A549 (cell line): ENCODE results near the gene ZNF740. TPM values are rescaled to one million over a fixed set of nuclear protein-coding genes. Genes with fewer than 3 reads are reported as not detected.

Source experiments
- ATAC-seq, 2 experiments: fragments of 200-7000 bp in 1 of 2; fragments of >200 bp in 1 of 2; cut with Nextera tagmentation in 1 of 2; cut with Tn5 transposase in 1 of 2; 3 replicates each; pipeline versions ENCODE4 v1.8.0 to v1.9.1; 2018 to 2020; ENCODE audit warnings: mild to moderate bottlenecking in 1 of 2, moderate library complexity in 1 of 2
- CTCF ChIA-PET: fragments of 300-600 bp; sonication (Branson Sonifier 250); formaldehyde crosslinking; extraction: SDS; loops from one replicate; lab custom pipeline; 2021; ENCODE audit warnings: antibody characterized with exemption, inconsistent platforms; lab: Yijun Ruan, JAX
- POLR2A ChIA-PET: fragments of 350-600 bp; formaldehyde crosslinking; extraction: SDS; loops from one replicate; lab custom pipeline; 2021; ENCODE audit warnings: antibody characterized with exemption, inconsistent platforms; lab: Yijun Ruan, JAX
- DNase-seq, 2 experiments: peaks; one replicate each; pipeline versions ENCODE4 v3.0.0 to v3.0.0-alpha.2; 2011 to 2016; ENCODE audit warnings: low read depth in 1 of 2, low spot score in 1 of 2
- FAIRE-seq: peaks from 2 replicates; lab custom pipeline; 2011; peaks lifted over from hg19 to GRCh38; lab: Jason Lieb, UNC
- H3K27ac ChIP-seq, 2 experiments: fragments of >200 bp; sonication (Bioruptor Twin); formaldehyde crosslinking; 3 replicates each; pipeline ENCODE4 v1.5.1; 2016 to 2017
- H3K4me1 ChIP-seq: fragments of >200 bp; sonication (Bioruptor Twin); formaldehyde crosslinking; 3 replicates; pipeline ENCODE4 v1.6.1; 2016
- H3K4me2 ChIP-seq: fragments of >200 bp; sonication (Bioruptor Twin); formaldehyde crosslinking; 3 replicates; pipeline ENCODE4 v1.6.1; 2016
- H3K4me3 ChIP-seq: fragments of >200 bp; sonication (Bioruptor Twin); formaldehyde crosslinking; 3 replicates; pipeline ENCODE4 v1.5.1; 2016
- H3K9me3 ChIP-seq: fragments of >200 bp; sonication (Bioruptor Twin); formaldehyde crosslinking; 3 replicates; pipeline ENCODE4 v1.6.1; 2016
- BHLHE40 ChIP-seq: IDR thresholded peaks from 2 replicates; pipeline ENCODE4 v1.6.1; 2012; ENCODE audit warnings: low read depth, low read length, inconsistent platforms
- CBX2 ChIP-seq: fragments of 200-600 bp; sonication (generic); IDR thresholded peaks from 2 replicates; pipeline ENCODE4 v1.6.1; 2016; ENCODE audit warnings: low read depth, mild to moderate bottlenecking, borderline replicate concordance
- CBX8 ChIP-seq: fragments of 200-600 bp; sonication (generic); IDR thresholded peaks from 2 replicates; pipeline ENCODE4 v1.6.1; 2016
- CHD2 ChIP-seq: fragments of 150-350 bp; IDR thresholded peaks from 2 replicates; pipeline ENCODE4 v1.6.1; 2014; ENCODE audit warnings: low read length; ENCODE audit not compliant: partially characterized antibody
- CHD4 ChIP-seq: fragments of 200-600 bp; sonication (generic); IDR thresholded peaks from 2 replicates; pipeline ENCODE4 v1.6.1; 2016; ENCODE audit warnings: antibody characterized with exemption, mild to moderate bottlenecking, borderline replicate concordance
- CTCF ChIP-seq: fragments of >200 bp; sonication (Bioruptor Twin); formaldehyde crosslinking; IDR thresholded peaks from 3 replicates; pipeline ENCODE4 v1.5.1; 2016
- EP300 ChIP-seq, 2 experiments: fragments of >200 bp; sonication (Bioruptor Twin); formaldehyde crosslinking; IDR thresholded peaks; 2 replicates in 1 of 2; 3 replicates in 1 of 2; pipeline ENCODE4 v1.6.1; 2016 to 2017
- FOSB ChIP-seq: fragments of 250-450 bp; sonication (Bioruptor Pico); IDR thresholded peaks from 2 replicates; pipeline ENCODE4 v1.5.0; 2020; ENCODE audit warnings: mild to moderate bottlenecking, moderate library complexity
- FOXS1 ChIP-seq: fragments of 250-450 bp; sonication (Bioruptor Pico); IDR thresholded peaks from 2 replicates; pipeline ENCODE4 v1.5.0; 2020; ENCODE audit warnings: mild to moderate bottlenecking, moderate library complexity
- GATA3 ChIP-seq: IDR thresholded peaks from 2 replicates; pipeline ENCODE4 v1.6.1; 2012; ENCODE audit warnings: borderline replicate concordance
- HDAC2 ChIP-seq: fragments of 200-600 bp; sonication (generic); IDR thresholded peaks from 2 replicates; pipeline ENCODE4 v1.6.1; 2016
- HEYL ChIP-seq: fragments of 250-450 bp; sonication (Bioruptor Pico); IDR thresholded peaks from 2 replicates; pipeline ENCODE4 v1.8.0; 2021; ENCODE audit warnings: mild to moderate bottlenecking, moderate library complexity
- HOXA7 ChIP-seq: fragments of 250-450 bp; sonication (Bioruptor Pico); IDR thresholded peaks from 2 replicates; pipeline ENCODE4 v1.5.0; 2020; ENCODE audit warnings: mild to moderate bottlenecking, moderate library complexity
- HOXB13 ChIP-seq: fragments of 250-450 bp; sonication (Bioruptor Pico); IDR thresholded peaks from 2 replicates; pipeline ENCODE4 v1.5.0; 2020; ENCODE audit warnings: low read depth, mild to moderate bottlenecking, moderate library complexity
- JUN ChIP-seq, 2 experiments: fragments of >200 bp; sonication (Bioruptor Twin); formaldehyde crosslinking; IDR thresholded peaks; 2 replicates in 1 of 2; 3 replicates in 1 of 2; pipeline ENCODE4 v1.6.1; 2016 to 2017
- JUNB ChIP-seq: fragments of >200 bp; sonication (Bioruptor Twin); formaldehyde crosslinking; IDR thresholded peaks from 2 replicates; pipeline ENCODE4 v1.6.1; 2016
- KDM5A ChIP-seq: fragments of 200-600 bp; sonication (generic); IDR thresholded peaks from 2 replicates; pipeline ENCODE4 v1.6.1; 2016; ENCODE audit warnings: antibody characterized with exemption, mild to moderate bottlenecking
- MAFK ChIP-seq: fragments of 450-650 bp; IDR thresholded peaks from 2 replicates; pipeline ENCODE4 v1.6.1; 2014; ENCODE audit not compliant: partially characterized antibody
- MYC ChIP-seq: IDR thresholded peaks from 2 replicates; pipeline ENCODE4 v1.6.1; 2012; ENCODE audit warnings: mild to moderate bottlenecking, inconsistent platforms, low read length, improper control_type of control experiment, borderline replicate concordance
- POLR2A ChIP-seq: IDR thresholded peaks from 2 replicates; pipeline ENCODE4 v1.6.1; 2012; ENCODE audit warnings: mild to moderate bottlenecking, low read length
- RAD21 ChIP-seq, 2 experiments: fragments of >200 bp in 1 of 2; sonication (Bioruptor Twin) in 1 of 2; formaldehyde crosslinking in 1 of 2; IDR thresholded peaks in 1 of 2; conservative IDR thresholded peaks in 1 of 2; 2 replicates in 1 of 2; 3 replicates in 1 of 2; pipeline ENCODE4 v1.6.1; 2012 to 2018; ENCODE audit warnings: inconsistent platforms in 1 of 2
- SMC3 ChIP-seq: fragments of >200 bp; sonication (Bioruptor Twin); formaldehyde crosslinking; IDR thresholded peaks from 3 replicates; pipeline ENCODE4 v1.6.1; 2018; ENCODE audit warnings: inconsistent platforms
- SREBF2 ChIP-seq: fragments of 450-650 bp; IDR thresholded peaks from 2 replicates; pipeline ENCODE4 v1.6.1; 2014; ENCODE audit warnings: mild to moderate bottlenecking, moderate library complexity
- TFCP2L1 ChIP-seq: fragments of 250-450 bp; sonication (Bioruptor Pico); IDR thresholded peaks from 2 replicates; pipeline ENCODE4 v1.5.0; 2021; ENCODE audit warnings: mild to moderate bottlenecking
- TP53 ChIP-seq: fragments of 250-450 bp; sonication (Bioruptor Pico); IDR thresholded peaks from 2 replicates; pipeline ENCODE4 v1.5.0; 2021; ENCODE audit warnings: mild to moderate bottlenecking, moderate library complexity
- ZC3H11A ChIP-seq: fragments of 450-650 bp; IDR thresholded peaks from 2 replicates; pipeline ENCODE4 v1.6.1; 2014; ENCODE audit warnings: antibody characterized with exemption, mild to moderate bottlenecking
- ZFP36 ChIP-seq: fragments of 450-650 bp; IDR thresholded peaks from 2 replicates; pipeline ENCODE4 v1.6.1; 2014; ENCODE audit warnings: borderline replicate concordance; ENCODE audit not compliant: partially characterized antibody
- ZNF302 ChIP-seq: fragments of 250-450 bp; sonication (Bioruptor Pico); IDR thresholded peaks from 2 replicates; pipeline ENCODE4 v1.9.0; 2021; ENCODE audit warnings: inconsistent platforms, mild to moderate bottlenecking, moderate library complexity
- WGBS: methylation state at CpG from one replicate; pipeline ENCODE4 v1.1.6; 2017; ENCODE audit errors: missing lambda C conversion rate; 5-methylcytosine and 5-hydroxymethylcytosine counted together
- polyA plus RNA-seq, 4 experiments: library from polyadenylated mRNA; depleted of rRNA in 3 of 4; stranded (reverse); fragments of >200 nt; fragmentation: RNase III in 1 of 4; extraction: RNeasy Plus Mini Kit Qiagen cat#74134 plus additional on column Dnase treatment in 1 of 4; gene quantifications; 2 replicates in 3 of 4; 3 replicates in 1 of 4; pipeline ENCODE4 v1.2.3, GENCODE V29; 2011 to 2017
- TF ChIP-seq, protein P1 (sequence below): IDR thresholded peaks from 2 replicates; pipeline ENCODE4 v1.6.1; 2012; ENCODE audit warnings: low read depth, borderline replicate concordance
- TF ChIP-seq, protein P2 (sequence below): fragments of 250-450 bp; sonication (Bioruptor Pico); IDR thresholded peaks from 2 replicates; pipeline ENCODE4 v1.5.0; 2020; ENCODE audit warnings: low read depth, mild to moderate bottlenecking, moderate library complexity
- TF ChIP-seq, protein P3 (sequence below): IDR thresholded peaks from 2 replicates; pipeline ENCODE4 v1.6.1; 2012
- TF ChIP-seq, protein P4 (sequence below): fragments of 200-600 bp; sonication (generic); IDR thresholded peaks from 2 replicates; pipeline ENCODE4 v1.6.1; 2016; ENCODE audit warnings: antibody characterized with exemption, mild to moderate bottlenecking, moderate library complexity
- TF ChIP-seq, protein P5 (sequence below): fragments of >200 bp; sonication (Bioruptor Twin); formaldehyde crosslinking; IDR thresholded peaks from 3 replicates; pipeline ENCODE4 v1.6.1; 2016
- TF ChIP-seq, protein P6 (sequence below): IDR thresholded peaks from 2 replicates; pipeline ENCODE4 v1.6.1; 2012

ZNF740 gene
- polyA plus RNA-seq, 2 of the 4 experiments (the other 2 are of a cell fraction), result 15.1 to 28.8 TPM

DNA sequence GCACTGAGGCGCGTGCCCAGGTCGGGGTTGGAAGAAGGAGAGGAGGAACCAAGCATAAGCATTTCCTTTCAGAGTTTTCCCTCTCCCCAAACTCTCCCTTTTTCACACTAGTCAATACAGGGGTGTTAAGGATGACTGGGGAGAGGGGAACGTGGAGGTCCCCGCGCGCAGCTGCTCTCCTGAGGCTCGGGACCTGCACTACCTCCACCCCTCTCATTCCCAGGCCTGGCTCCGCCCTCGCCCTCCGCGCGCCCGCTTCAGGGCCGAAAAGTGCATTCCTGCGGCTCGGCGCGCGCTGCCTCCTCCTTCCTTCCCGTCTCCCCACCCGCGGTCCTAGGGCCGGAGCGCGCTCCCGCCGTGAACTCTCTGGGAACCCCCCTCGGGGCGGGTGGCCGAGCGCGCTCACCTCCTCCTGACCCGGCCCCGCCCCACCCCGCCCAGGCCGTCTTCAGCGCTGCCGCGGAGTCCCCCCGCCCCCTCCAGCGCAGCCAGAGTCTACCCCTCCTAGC lies 40.2 kb downstream of the ZNF740 start:
- no peak for FAIRE-seq
- H3K4me3 ChIP-seq, result peak overlapping the region; percentile 61
- H3K27ac ChIP-seq, result peak overlapping the region; percentile 98
- peak; percentile 97 to 98 for DNase-seq
- ChIA-PET CTCF (interaction anchor here (0.5 to 33.2 kb wide), 14 partner anchors 9 to 155 kb away, joined by 3 to 1046 read pairs (median 6); partner anchors contain the start of genes ESPL1, MYG1 and PFDN5), POLR2A (interaction anchor here (0.6 to 2.2 kb wide), 10 partner anchors 9 to 278 kb away, joined by 3 to 15 read pairs (median 4); partner anchors contain the start of genes AAAS, CSAD, ESPL1 and MYG1)
- H3K9me3 ChIP-seq, result no peaks in the 10 kb centered on the region
- H3K4me2 ChIP-seq, result peak overlapping the region; percentile 97
- under 1% methylated on average over 22 of the region's 42 CpGs for WGBS
- peaks cover 63% of the 10 kb centered on the region for H3K4me1 ChIP-seq
- ATAC-seq, result peak; percentile 74 to 86
- TF ChIP-seq CBX2 (no peak), ZFP36 (no peak), GATA3 (no peak), ZC3H11A (no peak), RAD21 (conservative IDR thresholded peaks at IDR 0.05 in 1 of 2, IDR thresholded peaks at IDR 0.05 in 1 of 2) (peak in 1 of 2 experiments; percentile 14; a peak in 1 of 5 replicates), POLR2A (peak; percentile 42), JUN (IDR thresholded peaks at IDR 0.05) (no peak), FOXS1 (no peak), TFCP2L1 (CRISPR knock-in tag) (no peak), HOXA7 (CRISPR knock-in tag) (0 out of 2 replicates have a peak, but pooled peaks have one; percentile 21), EP300 (IDR thresholded peaks at IDR 0.05) (no peak), KDM5A (no peak), SMC3 (no peak; the same call in 2 of the 3 replicates), JUNB (no peak), HOXB13 (CRISPR knock-in tag) (no peak), CHD2 (no peak), ZNF302 (CRISPR knock-in tag) (no peak), BHLHE40 (no peak), MAFK (no peak), CBX8 (no peak), HDAC2 (no peak), MYC (0 out of 2 replicates have a peak, but pooled peaks have one; percentile 58), HEYL (CRISPR knock-in tag) (no peak), TP53 (no peak), FOSB (peak; percentile 50; the same call in 1 of the 2 replicates), SREBF2 (no peak), CTCF (no peak), CHD4 (no peak)
- TF ChIP-seq, protein P1, sequence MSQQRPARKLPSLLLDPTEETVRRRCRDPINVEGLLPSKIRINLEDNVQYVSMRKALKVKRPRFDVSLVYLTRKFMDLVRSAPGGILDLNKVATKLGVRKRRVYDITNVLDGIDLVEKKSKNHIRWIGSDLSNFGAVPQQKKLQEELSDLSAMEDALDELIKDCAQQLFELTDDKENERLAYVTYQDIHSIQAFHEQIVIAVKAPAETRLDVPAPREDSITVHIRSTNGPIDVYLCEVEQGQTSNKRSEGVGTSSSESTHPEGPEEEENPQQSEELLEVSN, result no peak
- TF ChIP-seq, protein P2, sequence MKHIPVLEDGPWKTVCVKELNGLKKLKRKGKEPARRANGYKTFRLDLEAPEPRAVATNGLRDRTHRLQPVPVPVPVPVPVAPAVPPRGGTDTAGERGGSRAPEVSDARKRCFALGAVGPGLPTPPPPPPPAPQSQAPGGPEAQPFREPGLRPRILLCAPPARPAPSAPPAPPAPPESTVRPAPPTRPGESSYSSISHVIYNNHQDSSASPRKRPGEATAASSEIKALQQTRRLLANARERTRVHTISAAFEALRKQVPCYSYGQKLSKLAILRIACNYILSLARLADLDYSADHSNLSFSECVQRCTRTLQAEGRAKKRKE (CRISPR knock-in tag), result no peak
- TF ChIP-seq, protein P3, sequence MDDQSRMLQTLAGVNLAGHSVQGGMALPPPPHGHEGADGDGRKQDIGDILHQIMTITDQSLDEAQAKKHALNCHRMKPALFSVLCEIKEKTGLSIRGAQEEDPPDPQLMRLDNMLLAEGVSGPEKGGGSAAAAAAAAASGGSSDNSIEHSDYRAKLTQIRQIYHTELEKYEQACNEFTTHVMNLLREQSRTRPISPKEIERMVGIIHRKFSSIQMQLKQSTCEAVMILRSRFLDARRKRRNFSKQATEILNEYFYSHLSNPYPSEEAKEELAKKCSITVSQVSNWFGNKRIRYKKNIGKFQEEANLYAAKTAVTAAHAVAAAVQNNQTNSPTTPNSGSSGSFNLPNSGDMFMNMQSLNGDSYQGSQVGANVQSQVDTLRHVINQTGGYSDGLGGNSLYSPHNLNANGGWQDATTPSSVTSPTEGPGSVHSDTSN, result no peak
- TF ChIP-seq, protein P4, sequence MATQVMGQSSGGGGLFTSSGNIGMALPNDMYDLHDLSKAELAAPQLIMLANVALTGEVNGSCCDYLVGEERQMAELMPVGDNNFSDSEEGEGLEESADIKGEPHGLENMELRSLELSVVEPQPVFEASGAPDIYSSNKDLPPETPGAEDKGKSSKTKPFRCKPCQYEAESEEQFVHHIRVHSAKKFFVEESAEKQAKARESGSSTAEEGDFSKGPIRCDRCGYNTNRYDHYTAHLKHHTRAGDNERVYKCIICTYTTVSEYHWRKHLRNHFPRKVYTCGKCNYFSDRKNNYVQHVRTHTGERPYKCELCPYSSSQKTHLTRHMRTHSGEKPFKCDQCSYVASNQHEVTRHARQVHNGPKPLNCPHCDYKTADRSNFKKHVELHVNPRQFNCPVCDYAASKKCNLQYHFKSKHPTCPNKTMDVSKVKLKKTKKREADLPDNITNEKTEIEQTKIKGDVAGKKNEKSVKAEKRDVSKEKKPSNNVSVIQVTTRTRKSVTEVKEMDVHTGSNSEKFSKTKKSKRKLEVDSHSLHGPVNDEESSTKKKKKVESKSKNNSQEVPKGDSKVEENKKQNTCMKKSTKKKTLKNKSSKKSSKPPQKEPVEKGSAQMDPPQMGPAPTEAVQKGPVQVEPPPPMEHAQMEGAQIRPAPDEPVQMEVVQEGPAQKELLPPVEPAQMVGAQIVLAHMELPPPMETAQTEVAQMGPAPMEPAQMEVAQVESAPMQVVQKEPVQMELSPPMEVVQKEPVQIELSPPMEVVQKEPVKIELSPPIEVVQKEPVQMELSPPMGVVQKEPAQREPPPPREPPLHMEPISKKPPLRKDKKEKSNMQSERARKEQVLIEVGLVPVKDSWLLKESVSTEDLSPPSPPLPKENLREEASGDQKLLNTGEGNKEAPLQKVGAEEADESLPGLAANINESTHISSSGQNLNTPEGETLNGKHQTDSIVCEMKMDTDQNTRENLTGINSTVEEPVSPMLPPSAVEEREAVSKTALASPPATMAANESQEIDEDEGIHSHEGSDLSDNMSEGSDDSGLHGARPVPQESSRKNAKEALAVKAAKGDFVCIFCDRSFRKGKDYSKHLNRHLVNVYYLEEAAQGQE, result no peak
- TF ChIP-seq, protein P5, sequence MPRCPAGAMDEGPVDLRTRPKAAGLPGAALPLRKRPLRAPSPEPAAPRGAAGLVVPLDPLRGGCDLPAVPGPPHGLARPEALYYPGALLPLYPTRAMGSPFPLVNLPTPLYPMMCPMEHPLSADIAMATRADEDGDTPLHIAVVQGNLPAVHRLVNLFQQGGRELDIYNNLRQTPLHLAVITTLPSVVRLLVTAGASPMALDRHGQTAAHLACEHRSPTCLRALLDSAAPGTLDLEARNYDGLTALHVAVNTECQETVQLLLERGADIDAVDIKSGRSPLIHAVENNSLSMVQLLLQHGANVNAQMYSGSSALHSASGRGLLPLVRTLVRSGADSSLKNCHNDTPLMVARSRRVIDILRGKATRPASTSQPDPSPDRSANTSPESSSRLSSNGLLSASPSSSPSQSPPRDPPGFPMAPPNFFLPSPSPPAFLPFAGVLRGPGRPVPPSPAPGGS, result no peak; the same call in 2 of the 3 replicates
- TF ChIP-seq, protein P6, sequence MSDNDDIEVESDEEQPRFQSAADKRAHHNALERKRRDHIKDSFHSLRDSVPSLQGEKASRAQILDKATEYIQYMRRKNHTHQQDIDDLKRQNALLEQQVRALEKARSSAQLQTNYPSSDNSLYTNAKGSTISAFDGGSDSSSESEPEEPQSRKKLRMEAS, result peak; percentile 38
